Gastroesophageal sphincter (tissue), 3 donors: ENCODE data around the gene MCM7.

ENCODE experiments used
- EP300 ChIP-seq: sonication (generic); formaldehyde crosslinking; IDR thresholded peaks from one replicate; pipeline ENCODE4 v1.6.1; 2017; ENCODE audit warnings: antibody characterized with exemption, mild to moderate bottlenecking
- POLR2A ChIP-seq, 2 donors: fragments of 450-650 bp; IDR thresholded peaks; one replicate each; pipeline ENCODE4 v1.6.1; 2017; ENCODE audit warnings: antibody characterized with exemption in 2 of 2, mild to moderate bottlenecking in 2 of 2, moderate library complexity in 1 of 2
- POLR2AphosphoS5 ChIP-seq: sonication (generic); formaldehyde crosslinking; IDR thresholded peaks from one replicate; pipeline ENCODE4 v1.6.1; 2017; ENCODE audit warnings: antibody characterized with exemption
- TF ChIP-seq, protein P1 (sequence below), 4 experiments: fragments of 200-600 bp in 2 of 4; fragments of 450-650 bp in 2 of 4; sonication (generic) in 1 of 4; IDR thresholded peaks; one replicate each; pipeline ENCODE4 v1.5.1; 2017 to 2019; ENCODE audit warnings: antibody characterized with exemption in 4 of 4, mild to moderate bottlenecking in 2 of 4, moderate library complexity in 2 of 4

DNA sequence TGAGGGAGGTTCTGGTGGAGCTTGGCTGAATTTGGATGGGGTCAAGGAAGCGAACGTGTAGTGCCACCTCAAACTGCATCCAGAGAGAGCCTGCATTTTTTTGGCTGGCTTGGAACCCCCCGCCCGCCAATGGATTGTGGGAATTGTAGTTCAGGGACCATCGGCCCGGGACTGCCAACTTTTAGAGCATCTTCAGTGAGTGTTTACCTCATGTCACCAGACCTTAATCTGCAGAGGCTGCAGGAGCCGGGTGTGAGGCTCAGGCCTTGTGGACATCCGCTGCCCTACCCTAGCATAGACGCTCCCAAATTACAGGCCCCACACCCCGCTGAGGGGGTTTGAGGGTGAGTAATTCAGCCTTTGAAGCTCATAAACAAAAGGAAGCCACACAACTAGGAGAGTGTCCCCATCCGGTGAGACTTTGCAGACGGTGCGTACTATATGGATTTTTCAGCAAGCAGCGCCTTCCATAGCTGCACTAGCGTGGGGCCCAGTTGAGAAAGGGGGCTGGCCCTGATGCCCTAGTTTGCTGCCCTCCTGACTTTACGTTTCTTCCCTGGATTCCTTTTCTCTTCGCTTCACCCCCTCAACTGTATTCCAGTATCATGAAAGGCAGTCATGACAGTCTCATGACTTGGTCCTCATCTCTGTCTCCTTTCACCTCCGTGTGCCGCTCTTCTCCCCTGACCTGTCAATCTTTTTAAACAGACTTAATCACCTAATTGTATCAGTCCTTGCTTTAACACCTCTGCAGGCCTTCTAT lies 19.0 kb upstream of the MCM7 start:
- TF ChIP-seq EP300: no peak
- TF ChIP-seq, protein P1, sequence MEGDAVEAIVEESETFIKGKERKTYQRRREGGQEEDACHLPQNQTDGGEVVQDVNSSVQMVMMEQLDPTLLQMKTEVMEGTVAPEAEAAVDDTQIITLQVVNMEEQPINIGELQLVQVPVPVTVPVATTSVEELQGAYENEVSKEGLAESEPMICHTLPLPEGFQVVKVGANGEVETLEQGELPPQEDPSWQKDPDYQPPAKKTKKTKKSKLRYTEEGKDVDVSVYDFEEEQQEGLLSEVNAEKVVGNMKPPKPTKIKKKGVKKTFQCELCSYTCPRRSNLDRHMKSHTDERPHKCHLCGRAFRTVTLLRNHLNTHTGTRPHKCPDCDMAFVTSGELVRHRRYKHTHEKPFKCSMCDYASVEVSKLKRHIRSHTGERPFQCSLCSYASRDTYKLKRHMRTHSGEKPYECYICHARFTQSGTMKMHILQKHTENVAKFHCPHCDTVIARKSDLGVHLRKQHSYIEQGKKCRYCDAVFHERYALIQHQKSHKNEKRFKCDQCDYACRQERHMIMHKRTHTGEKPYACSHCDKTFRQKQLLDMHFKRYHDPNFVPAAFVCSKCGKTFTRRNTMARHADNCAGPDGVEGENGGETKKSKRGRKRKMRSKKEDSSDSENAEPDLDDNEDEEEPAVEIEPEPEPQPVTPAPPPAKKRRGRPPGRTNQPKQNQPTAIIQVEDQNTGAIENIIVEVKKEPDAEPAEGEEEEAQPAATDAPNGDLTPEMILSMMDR (IDR thresholded peaks at IDR 0.05): no peak
- TF ChIP-seq POLR2A (IDR thresholded peaks at IDR 0.05): no peak
- no peak for TF ChIP-seq POLR2AphosphoS5
